ENCODE results near the gene DPH1. TPM values are rescaled to one million over a fixed set of nuclear protein-coding genes. Genes with fewer than 3 reads are reported as not detected.
A peak's percentile ranks its signal among the peaks of the same experiment; 100 is the strongest.

DPH1 gene
- total RNA-seq, 1 donor from 2014 or later, result 14.1 TPM

DNA sequence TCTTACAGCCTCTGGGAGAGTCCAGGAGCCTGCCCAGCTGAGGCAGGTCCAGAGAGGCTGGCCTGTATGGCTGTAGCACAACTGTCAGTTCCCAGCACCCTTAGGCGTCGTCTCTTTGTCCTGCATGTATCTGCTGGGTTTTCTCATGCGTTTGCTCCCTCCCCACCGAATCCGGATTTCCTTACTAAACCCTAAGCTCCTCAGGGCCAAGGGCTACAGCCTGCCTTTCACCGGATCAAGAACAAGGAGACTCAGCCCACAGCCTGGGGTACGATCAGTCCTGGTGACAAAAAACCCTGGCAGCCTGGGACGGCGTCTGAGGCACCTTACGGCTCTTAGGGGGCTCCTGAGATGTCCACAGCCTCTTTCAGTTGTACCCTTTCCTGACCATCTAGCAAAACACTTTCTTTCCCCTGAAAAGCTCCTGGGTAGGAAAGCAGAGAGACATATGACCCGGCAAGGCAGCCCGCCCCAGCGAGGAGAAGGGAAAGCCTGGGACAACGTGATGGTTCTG lies 37.2 kb downstream of the DPH1 start:
- H3K27me3 ChIP-seq (ENCODE audit: control insufficient read depth in 3 of 3, insufficient read depth in 3 of 3, low read length in 3 of 3), result no peaks in the 10 kb centered on the region
- peaks cover 27 to 42% (median 31%) of the 10 kb centered on the region in 3 donors for H3K36me3 ChIP-seq (ENCODE audit: control insufficient read depth in 3 of 3, insufficient read depth in 3 of 3, low read length in 3 of 3)
- peaks cover 74 to 89% (median 76%) of the 10 kb centered on the region in 3 donors for H3K4me1 ChIP-seq (ENCODE audit: control insufficient read depth in 3 of 3, insufficient read depth in 3 of 3, low read length in 3 of 3)
- H3K27ac ChIP-seq (ENCODE audit: low read depth, low read length), result peak overlapping the region; percentile 76
- peak overlapping the region; percentile 34 to 66 (median 54) for H3K9ac ChIP-seq (ENCODE audit: low read depth in 1 of 3, low read length in 3 of 3)
- no peak overlapping the region for H3K4me3 ChIP-seq (ENCODE audit: low read length in 3 of 3)
- no peaks in the 10 kb centered on the region for H3K9me3 ChIP-seq (ENCODE audit: control insufficient read depth in 3 of 3, low read length in 3 of 3)

GRCh38 chr17:2067608-2068024 lies 37.7 kb downstream of the DPH1 start:
- H3K9me3 ChIP-seq (ENCODE audit: control insufficient read depth in 3 of 3, low read length in 3 of 3), result no peaks in the 10 kb centered on the region
- H3K4me1 ChIP-seq (ENCODE audit: control insufficient read depth in 3 of 3, insufficient read depth in 3 of 3, low read length in 3 of 3), result peaks cover 75 to 85% (median 77%) of the 10 kb centered on the region in 3 donors
- H3K27ac ChIP-seq (ENCODE audit: low read depth, low read length), result peak overlapping the region; percentile 76
- H3K36me3 ChIP-seq (ENCODE audit: control insufficient read depth in 3 of 3, insufficient read depth in 3 of 3, low read length in 3 of 3), result peaks cover 32 to 40% (median 34%) of the 10 kb centered on the region in 3 donors
- H3K27me3 ChIP-seq (ENCODE audit: control insufficient read depth in 3 of 3, insufficient read depth in 3 of 3, low read length in 3 of 3), result no peaks in the 10 kb centered on the region
- H3K9ac ChIP-seq (ENCODE audit: low read depth in 1 of 3, low read length in 3 of 3), result peak overlapping the region in 2 of 3 donors; percentile 54 to 66
- no peak overlapping the region for H3K4me3 ChIP-seq (ENCODE audit: low read length in 3 of 3)

GRCh38 chr17:2068031-2068518 lies 38.1 kb downstream of the DPH1 start:
- Histone ChIP-seq H3K9ac (ENCODE audit: low read depth in 1 of 3, low read length in 3 of 3) (peak overlapping the region in 2 of 3 donors; percentile 8 to 32), H3K9me3 (ENCODE audit: control insufficient read depth in 3 of 3, low read length in 3 of 3) (no peaks in the 10 kb centered on the region), H3K27me3 (ENCODE audit: control insufficient read depth in 3 of 3, insufficient read depth in 3 of 3, low read length in 3 of 3) (no peaks in the 10 kb centered on the region), H3K27ac (ENCODE audit: low read depth, low read length) (peak overlapping the region; percentile 76), H3K4me3 (ENCODE audit: low read length in 3 of 3) (peak overlapping the region in 2 of 3 donors; percentile 6 to 24), H3K36me3 (ENCODE audit: control insufficient read depth in 3 of 3, insufficient read depth in 3 of 3, low read length in 3 of 3) (peaks cover 32 to 40% (median 33%) of the 10 kb centered on the region in 3 donors), H3K4me1 (ENCODE audit: control insufficient read depth in 3 of 3, insufficient read depth in 3 of 3, low read length in 3 of 3) (peaks cover 74 to 81% (median 75%) of the 10 kb centered on the region in 3 donors)

GRCh38 chr17:2068519-2069051 lies 38.6 kb downstream of the DPH1 start:
- Histone ChIP-seq H3K9ac (ENCODE audit: low read depth in 1 of 3, low read length in 3 of 3) (peak overlapping the region in 2 of 3 donors; percentile 32 to 40), H3K36me3 (ENCODE audit: control insufficient read depth in 3 of 3, insufficient read depth in 3 of 3, low read length in 3 of 3) (peaks cover 32 to 37% (median 33%) of the 10 kb centered on the region in 3 donors), H3K9me3 (ENCODE audit: control insufficient read depth in 3 of 3, low read length in 3 of 3) (no peaks in the 10 kb centered on the region), H3K4me1 (ENCODE audit: control insufficient read depth in 3 of 3, insufficient read depth in 3 of 3, low read length in 3 of 3) (peaks cover 70 to 76% (median 72%) of the 10 kb centered on the region in 3 donors), H3K27me3 (ENCODE audit: control insufficient read depth in 3 of 3, insufficient read depth in 3 of 3, low read length in 3 of 3) (no peaks in the 10 kb centered on the region), H3K27ac (ENCODE audit: low read depth, low read length) (peak overlapping the region; percentile 76), H3K4me3 (ENCODE audit: low read length in 3 of 3) (no peak overlapping the region)

- peaks cover 56 to 72% (median 65%) of the 10 kb centered on the region in 3 donors for H3K4me1 ChIP-seq (ENCODE audit: control insufficient read depth in 3 of 3, insufficient read depth in 3 of 3, low read length in 3 of 3)
- H3K27ac ChIP-seq (ENCODE audit: low read depth, low read length), result peak overlapping the region; percentile 87
- H3K9me3 ChIP-seq (ENCODE audit: control insufficient read depth in 3 of 3, low read length in 3 of 3), result no peaks in the 10 kb centered on the region
- peaks cover 19 to 23% (median 20%) of the 10 kb centered on the region in 3 donors for H3K36me3 ChIP-seq (ENCODE audit: control insufficient read depth in 3 of 3, insufficient read depth in 3 of 3, low read length in 3 of 3)
- peak overlapping the region in 1 of 3 donors; percentile 33 for H3K9ac ChIP-seq (ENCODE audit: low read depth in 1 of 3, low read length in 3 of 3)
- H3K4me3 ChIP-seq (ENCODE audit: low read length in 3 of 3), result peak overlapping the region in 1 of 3 donors; percentile 13
- H3K27me3 ChIP-seq (ENCODE audit: control insufficient read depth in 3 of 3, insufficient read depth in 3 of 3, low read length in 3 of 3), result no peaks in the 10 kb centered on the region
These were observed 40.5 kb downstream of the DPH1 start for GRCh38 chr17:2070241-2071023.

GRCh38 chr17:2071024-2071385 lies 41.1 kb downstream of the DPH1 start:
- Histone ChIP-seq H3K27ac (ENCODE audit: low read depth, low read length) (peak overlapping the region; percentile 87), H3K9ac (ENCODE audit: low read depth in 1 of 3, low read length in 3 of 3) (peak overlapping the region in 1 of 3 donors; percentile 33), H3K9me3 (ENCODE audit: control insufficient read depth in 3 of 3, low read length in 3 of 3) (no peaks in the 10 kb centered on the region), H3K27me3 (ENCODE audit: control insufficient read depth in 3 of 3, insufficient read depth in 3 of 3, low read length in 3 of 3) (no peaks in the 10 kb centered on the region), H3K4me3 (ENCODE audit: low read length in 3 of 3) (no peak overlapping the region), H3K4me1 (ENCODE audit: control insufficient read depth in 3 of 3, insufficient read depth in 3 of 3, low read length in 3 of 3) (peaks cover 56 to 72% (median 65%) of the 10 kb centered on the region in 3 donors), H3K36me3 (ENCODE audit: control insufficient read depth in 3 of 3, insufficient read depth in 3 of 3, low read length in 3 of 3) (peaks cover 17 to 20% (median 19%) of the 10 kb centered on the region in 3 donors)

DNA sequence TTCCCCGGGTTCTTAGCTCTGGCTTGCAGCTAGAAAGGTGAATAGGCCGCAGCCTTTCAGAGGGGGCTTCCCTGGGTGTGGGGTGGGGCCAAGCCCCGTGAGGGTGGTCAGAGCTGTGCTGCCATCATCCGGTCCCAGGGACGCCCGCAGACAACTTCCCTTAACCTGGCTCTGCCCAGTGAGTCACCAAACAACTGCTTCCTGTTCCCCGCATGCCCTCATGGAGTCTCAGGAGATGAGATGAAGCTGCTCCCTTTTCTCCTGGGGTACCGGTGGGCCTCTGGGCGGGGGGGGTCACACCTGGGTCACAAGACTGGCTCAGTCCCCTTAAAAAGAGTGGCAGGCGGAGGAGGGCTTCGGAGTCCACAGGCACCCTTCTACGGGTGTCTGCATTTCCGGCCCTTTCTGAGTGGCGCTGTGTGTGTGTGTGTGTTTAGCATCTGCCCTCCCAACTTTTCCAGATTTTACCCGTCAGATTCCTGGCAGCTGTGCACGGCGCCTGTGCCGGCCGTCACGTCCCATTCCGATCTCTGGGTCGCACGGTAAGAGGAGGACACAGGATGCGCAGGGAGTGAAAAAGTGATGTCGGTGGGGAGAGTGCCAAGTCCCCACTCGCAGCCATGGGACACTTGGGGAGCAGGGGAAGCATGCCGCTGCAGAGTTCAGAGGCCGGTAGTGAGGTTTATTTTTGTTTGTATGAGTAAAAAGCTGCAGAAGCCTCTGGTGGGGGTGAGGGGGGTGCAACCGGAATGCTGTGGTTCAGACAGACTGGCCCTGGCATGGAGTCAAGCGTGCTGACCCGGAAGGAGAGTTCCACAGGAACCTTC lies 41.7 kb downstream of the DPH1 start:
- peak overlapping the region; percentile 87 for H3K27ac ChIP-seq (ENCODE audit: low read depth, low read length)
- no peaks in the 10 kb centered on the region for H3K9me3 ChIP-seq (ENCODE audit: control insufficient read depth in 3 of 3, low read length in 3 of 3)
- H3K4me3 ChIP-seq (ENCODE audit: low read length in 3 of 3), result no peak overlapping the region
- peaks cover 14 to 19% (median 17%) of the 10 kb centered on the region in 3 donors for H3K36me3 ChIP-seq (ENCODE audit: control insufficient read depth in 3 of 3, insufficient read depth in 3 of 3, low read length in 3 of 3)
- no peaks in the 10 kb centered on the region for H3K27me3 ChIP-seq (ENCODE audit: control insufficient read depth in 3 of 3, insufficient read depth in 3 of 3, low read length in 3 of 3)
- peaks cover 56 to 72% (median 65%) of the 10 kb centered on the region in 3 donors for H3K4me1 ChIP-seq (ENCODE audit: control insufficient read depth in 3 of 3, insufficient read depth in 3 of 3, low read length in 3 of 3)
- H3K9ac ChIP-seq (ENCODE audit: low read depth in 1 of 3, low read length in 3 of 3), result peak overlapping the region in 2 of 3 donors; percentile 8 to 33

- peaks cover 14 to 19% (median 19%) of the 10 kb centered on the region in 3 donors for H3K36me3 ChIP-seq (ENCODE audit: control insufficient read depth in 3 of 3, insufficient read depth in 3 of 3, low read length in 3 of 3)
These were observed 45.0 kb downstream of the DPH1 start for GRCh38 chr17:2074919-2075318.

GRCh38 chr17:2075336-2076086 lies 45.6 kb downstream of the DPH1 start:
- Histone ChIP-seq H3K4me3 (ENCODE audit: low read length in 3 of 3) (peak overlapping the region in 1 of 3 donors; percentile 22), H3K27me3 (ENCODE audit: control insufficient read depth in 3 of 3, insufficient read depth in 3 of 3, low read length in 3 of 3) (no peaks in the 10 kb centered on the region), H3K36me3 (ENCODE audit: control insufficient read depth in 3 of 3, insufficient read depth in 3 of 3, low read length in 3 of 3) (peaks cover 14 to 21% (median 19%) of the 10 kb centered on the region in 3 donors), H3K27ac (ENCODE audit: low read depth, low read length) (peak overlapping the region; percentile 81), H3K9me3 (ENCODE audit: control insufficient read depth in 3 of 3, low read length in 3 of 3) (no peaks in the 10 kb centered on the region), H3K9ac (ENCODE audit: low read depth in 1 of 3, low read length in 3 of 3) (peak overlapping the region in 2 of 3 donors; percentile 47 to 73), H3K4me1 (ENCODE audit: control insufficient read depth in 3 of 3, insufficient read depth in 3 of 3, low read length in 3 of 3) (peaks cover 40 to 59% (median 52%) of the 10 kb centered on the region in 3 donors)

More at GRCh38 chr17:2074919-2075318, 45.0 kb downstream of the DPH1 start:
- Histone ChIP-seq H3K27me3 (ENCODE audit: control insufficient read depth in 3 of 3, insufficient read depth in 3 of 3, low read length in 3 of 3) (no peaks in the 10 kb centered on the region), H3K9me3 (ENCODE audit: control insufficient read depth in 3 of 3, low read length in 3 of 3) (no peaks in the 10 kb centered on the region), H3K4me3 (ENCODE audit: low read length in 3 of 3) (no peak overlapping the region), H3K27ac (ENCODE audit: low read depth, low read length) (peak overlapping the region; percentile 55), H3K9ac (ENCODE audit: low read depth in 1 of 3, low read length in 3 of 3) (peak overlapping the region in 2 of 3 donors; percentile 40 to 45), H3K4me1 (ENCODE audit: control insufficient read depth in 3 of 3, insufficient read depth in 3 of 3, low read length in 3 of 3) (peaks cover 46 to 65% (median 58%) of the 10 kb centered on the region in 3 donors)

Data from skeletal muscle tissue (tissue), 4 donors.